ENCODE measurements around the gene RIMKLA. TPM values are rescaled to one million over a fixed set of nuclear protein-coding genes. Genes with fewer than 3 reads are reported as not detected.
A peak's percentile ranks its signal among the peaks of the same experiment; 100 is the strongest.

The RIMKLA gene, protein sequence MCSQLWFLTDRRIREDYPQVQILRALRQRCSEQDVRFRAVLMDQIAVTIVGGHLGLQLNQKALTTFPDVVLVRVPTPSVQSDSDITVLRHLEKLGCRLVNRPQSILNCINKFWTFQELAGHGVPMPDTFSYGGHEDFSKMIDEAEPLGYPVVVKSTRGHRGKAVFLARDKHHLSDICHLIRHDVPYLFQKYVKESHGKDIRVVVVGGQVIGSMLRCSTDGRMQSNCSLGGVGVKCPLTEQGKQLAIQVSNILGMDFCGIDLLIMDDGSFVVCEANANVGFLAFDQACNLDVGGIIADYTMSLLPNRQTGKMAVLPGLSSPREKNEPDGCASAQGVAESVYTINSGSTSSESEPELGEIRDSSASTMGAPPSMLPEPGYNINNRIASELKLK
- total RNA-seq (1 to 10 TPM; 3.5 to 6.5 (median 5.3) TPM), polyA plus RNA-seq (3.2 TPM)
- long read RNA-seq, donor 1, full-length matches to known transcripts: 11 of 16 reads
- long read RNA-seq, donor 1, partial matches to known transcripts: 0 of 16 reads
- long read RNA-seq, donor 1, other reads (novel, unspliced or antisense): 5 of 16 reads
- long read RNA-seq, donor 2, full-length matches to known transcripts: 9 of 12 reads
- long read RNA-seq, donor 2, partial matches to known transcripts: 0 of 12 reads
- long read RNA-seq, donor 2, other reads (novel, unspliced or antisense): 3 of 12 reads
- long read RNA-seq, donor 3, full-length matches to known transcripts: 10 of 14 reads
- long read RNA-seq, donor 3, partial matches to known transcripts: 0 of 14 reads
- long read RNA-seq, donor 3, other reads (novel, unspliced or antisense): 4 of 14 reads
- long read RNA-seq, donor 4, full-length matches to known transcripts: 10 of 16 reads
- long read RNA-seq, donor 4, partial matches to known transcripts: 1 of 16 reads
- long read RNA-seq, donor 4, other reads (novel, unspliced or antisense): 5 of 16 reads

DNA sequence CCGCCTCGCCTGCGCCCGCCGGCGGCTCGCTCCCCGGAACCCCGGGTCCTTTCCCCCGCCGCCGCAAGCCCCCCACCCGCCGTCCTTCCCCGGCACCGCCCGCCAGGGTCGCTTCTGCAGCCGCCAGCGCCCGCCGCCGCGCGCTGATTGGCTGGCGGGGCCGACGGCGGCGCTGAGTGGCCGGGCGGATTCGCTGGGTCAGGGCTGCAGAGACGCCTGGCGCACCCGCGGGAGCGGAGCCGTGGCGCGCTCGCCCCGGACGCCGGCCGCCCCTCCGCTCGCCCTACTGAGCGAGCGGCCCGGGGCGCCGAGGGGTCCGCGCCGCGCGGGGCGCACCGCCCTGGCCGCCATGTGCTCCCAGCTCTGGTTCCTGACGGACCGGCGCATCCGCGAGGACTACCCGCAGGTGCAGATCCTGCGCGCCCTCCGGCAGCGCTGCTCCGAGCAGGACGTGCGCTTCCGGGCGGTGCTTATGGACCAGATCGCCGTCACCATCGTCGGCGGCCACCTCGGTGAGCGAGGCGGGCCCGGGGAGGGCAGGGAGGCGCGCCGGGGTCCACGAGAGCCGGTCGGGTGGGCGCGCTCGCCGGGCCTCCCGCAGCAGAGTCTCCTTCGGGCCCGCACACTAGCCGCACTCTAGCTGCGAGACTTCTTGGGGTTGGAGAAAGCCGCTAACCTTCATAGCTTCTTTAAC, at the start of gene RIMKLA:
TSS of gene RIMKLA (plus strand) at position 207 of the 694 bp plus-strand sequence. CDS start at position 350, 143 bp downstream.
- DNase-seq (peak; percentile 59 to 82 (median 80)), ATAC-seq (peak; percentile 95)
- intact Hi-C loops (cut with DNase I): no loop called here

DNA sequence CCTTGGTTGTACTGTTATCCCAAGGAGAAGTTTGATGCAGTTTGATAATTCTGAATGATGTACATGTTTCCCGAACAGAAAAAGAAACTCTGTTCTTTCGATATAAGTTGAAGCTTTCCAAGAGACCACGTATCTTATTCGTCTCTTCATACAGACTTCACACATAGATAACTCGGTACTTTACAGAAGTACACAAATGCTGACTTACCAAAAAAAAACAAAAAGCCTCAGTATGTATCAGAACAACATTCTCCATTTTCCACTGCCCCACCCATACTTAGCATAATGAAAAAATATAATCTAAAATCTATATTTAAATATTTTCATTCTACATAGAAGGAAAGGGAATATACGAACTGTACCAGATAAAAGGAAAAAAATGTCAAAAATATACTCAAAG, 47.7 kb upstream of the RIMKLA start:
- Histone ChIP-seq H3K4me3 (ENCODE audit: low read length) (no peak overlapping the region), H3K27ac (ENCODE audit: low read length) (no peak overlapping the region), H3K4me1 (ENCODE audit: control insufficient read depth, insufficient read depth, low read length) (peaks cover 2% of the 10 kb centered on the region), H3K9me3 (ENCODE audit: control insufficient read depth, low read length) (no peaks in the 10 kb centered on the region), H3K27me3 (ENCODE audit: control insufficient read depth, insufficient read depth) (no peaks in the 10 kb centered on the region)
- intact Hi-C loops (cut with DNase I): loop anchor here in 2 of 4 donors (10.0 kb wide), 1 partner anchor 158 kb away; no protein-coding TSS in a partner anchor
- ATAC-seq (no peak), DNase-seq (no peak)
- 44% methylated on average over 6 of the region's 6 CpGs for WGBS

More for the DNA sequence above, at the start of gene RIMKLA:
- H3K27ac ChIP-seq (ENCODE audit: low read length): peak within 1 kb of the TSS; percentile 1
- no peaks in the 10 kb centered on the region for H3K27me3 ChIP-seq (ENCODE audit: control insufficient read depth, insufficient read depth)
- no peaks in the 10 kb centered on the region for H3K9me3 ChIP-seq (ENCODE audit: control insufficient read depth, low read length)
- peaks cover 3% of the 10 kb centered on the region for H3K4me1 ChIP-seq (ENCODE audit: control insufficient read depth, insufficient read depth, low read length)
- H3K4me3 ChIP-seq (ENCODE audit: low read length): peak within 1 kb of the TSS; percentile 75
- WGBS: under 1% methylated on average over 101 of the region's 101 CpGs

DNA sequence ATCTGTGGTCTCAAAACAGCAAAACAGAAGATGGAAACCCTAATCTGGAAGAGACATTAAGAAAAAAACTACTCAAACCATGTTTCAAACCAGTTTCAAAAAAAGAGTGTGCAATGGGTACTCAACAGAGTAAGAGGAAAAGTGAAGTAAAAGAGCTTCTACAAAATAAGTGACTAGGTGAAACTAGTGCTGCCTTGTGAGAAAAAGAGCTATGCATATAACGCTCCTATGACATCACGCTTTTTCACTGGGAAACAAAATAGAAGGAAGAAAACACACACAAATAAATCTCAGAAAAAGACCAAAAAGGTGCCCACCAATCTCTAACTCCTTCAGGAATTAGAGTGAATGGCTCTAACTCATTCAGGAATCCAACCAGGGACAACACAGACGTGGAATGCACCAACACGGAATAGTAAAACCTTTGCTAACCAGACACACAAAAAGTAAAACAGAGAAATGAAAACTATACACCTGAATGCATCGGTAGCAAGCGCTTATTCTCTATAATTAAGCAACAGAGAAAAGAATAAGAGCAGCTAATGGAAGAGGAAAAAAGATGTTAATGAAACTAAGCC, 46.8 kb upstream of the RIMKLA start:
- no peaks in the 10 kb centered on the region for H3K9me3 ChIP-seq (ENCODE audit: control insufficient read depth, low read length)
- intact Hi-C loops (cut with DNase I): loop anchor here in 2 of 4 donors (10.0 kb wide), 1 partner anchor 159 kb away; no protein-coding TSS in a partner anchor
- no peak for DNase-seq
- no peaks in the 10 kb centered on the region for H3K27me3 ChIP-seq (ENCODE audit: control insufficient read depth, insufficient read depth)
- H3K27ac ChIP-seq (ENCODE audit: low read length): peak overlapping the region; percentile 34
- 4% methylated on average over 6 of the region's 6 CpGs for WGBS
- no peak for ATAC-seq
- H3K4me1 ChIP-seq (ENCODE audit: control insufficient read depth, insufficient read depth, low read length): peaks cover 2% of the 10 kb centered on the region
- H3K4me3 ChIP-seq (ENCODE audit: low read length): peak overlapping the region; percentile 87

DNA sequence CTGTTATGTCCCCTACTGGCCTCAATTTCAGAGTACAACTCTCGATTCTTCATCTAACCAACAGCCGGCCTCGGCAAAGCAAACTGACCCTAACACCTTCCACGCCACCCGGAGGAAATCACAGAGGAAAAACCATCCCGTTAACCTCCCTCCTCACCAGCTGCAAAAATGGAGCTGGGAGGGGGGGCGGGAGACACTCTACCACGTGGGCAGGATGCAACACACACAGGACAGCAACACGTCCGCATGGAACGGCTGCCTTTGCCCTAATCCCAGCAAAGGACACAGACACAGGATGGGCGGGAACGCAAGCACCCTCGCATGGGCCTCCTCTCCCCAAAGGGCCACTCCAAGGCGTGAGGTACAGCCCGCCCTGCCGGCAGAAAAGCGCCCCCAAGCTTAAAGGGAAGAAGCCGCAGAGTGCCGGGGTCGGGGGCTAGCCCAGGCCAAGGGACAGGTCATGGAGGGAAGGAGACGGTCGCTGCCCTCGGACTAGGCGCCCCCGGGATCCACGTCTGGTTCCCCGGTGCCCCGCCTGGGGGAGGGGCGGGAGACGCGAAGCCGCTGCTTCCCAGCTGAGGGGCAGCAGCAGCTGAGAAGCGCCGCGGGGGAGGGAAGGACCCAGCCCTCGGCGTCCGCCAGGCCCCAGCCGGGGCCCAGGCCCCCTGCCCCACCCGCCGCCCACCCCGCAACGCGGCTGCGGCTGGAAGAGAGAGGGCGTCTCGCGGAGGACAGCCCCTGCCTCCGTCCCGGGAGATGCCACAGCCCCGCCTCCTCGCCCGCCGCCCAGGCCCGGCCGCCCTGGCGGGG, 46.1 kb upstream of the RIMKLA start:
- Histone ChIP-seq H3K4me3 (ENCODE audit: low read length) (peak overlapping the region; percentile 87), H3K27ac (ENCODE audit: low read length) (peak overlapping the region; percentile 80), H3K9me3 (ENCODE audit: control insufficient read depth, low read length) (no peaks in the 10 kb centered on the region), H3K4me1 (ENCODE audit: control insufficient read depth, insufficient read depth, low read length) (peaks cover 2% of the 10 kb centered on the region), H3K27me3 (ENCODE audit: control insufficient read depth, insufficient read depth) (no peaks in the 10 kb centered on the region)
- under 1% methylated on average over 58 of the region's 58 CpGs for WGBS
- intact Hi-C loops (cut with DNase I): loop anchor here in 2 of 4 donors (10.0 kb wide), 1 partner anchor 160 kb away; no protein-coding TSS in a partner anchor
- ATAC-seq: peak; percentile 81 to 83
- peak; percentile 59 to 79 (median 74) for DNase-seq

DNA sequence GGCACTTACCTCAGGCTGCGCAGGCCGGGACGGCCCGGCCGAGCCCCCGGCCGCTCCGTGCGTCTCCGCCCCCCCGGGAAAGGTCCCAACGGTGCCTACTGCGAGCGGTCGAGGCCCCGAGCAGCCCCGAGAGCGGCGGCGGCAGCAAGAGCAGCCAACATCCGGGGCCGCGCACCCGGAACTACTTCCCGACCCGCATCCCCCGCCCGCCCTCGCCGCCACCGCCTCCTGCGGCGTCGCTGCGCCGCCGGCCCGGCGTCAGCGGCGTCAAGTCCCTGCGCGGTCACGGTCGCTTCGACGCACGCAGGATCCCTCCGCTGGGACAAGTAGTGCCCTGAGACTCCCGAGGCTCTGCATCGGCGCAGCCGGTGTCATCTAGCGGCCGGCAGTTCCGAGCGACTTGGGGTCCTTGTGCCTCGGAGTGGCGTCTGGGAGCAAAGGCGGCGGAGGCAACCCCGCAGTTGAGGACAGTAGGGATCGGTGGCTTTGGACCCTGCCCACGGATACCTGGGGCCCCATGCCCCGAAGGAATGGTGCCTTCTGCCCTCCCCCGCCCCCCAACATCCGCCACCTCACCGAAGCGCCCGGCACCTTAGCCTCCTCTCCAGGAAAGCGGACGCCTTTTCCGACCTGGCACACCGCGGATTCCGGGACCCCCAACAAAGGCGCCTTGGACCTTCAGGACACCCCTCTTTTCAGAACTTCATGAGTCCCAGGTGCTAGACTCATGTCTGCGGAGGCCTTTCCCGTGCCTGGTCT, 45.4 kb upstream of the RIMKLA start, which contains the start of gene FOXJ3:
TSS of gene FOXJ3 (minus strand) at position 186 of the 759 bp plus-strand sequence. CDS start 24,142 bp downstream, outside the sequence.
- intact Hi-C loops (cut with DNase I): loop anchor here in 2 of 4 donors (10.0 kb wide), 1 partner anchor 160 kb away; no protein-coding TSS in a partner anchor
- Histone ChIP-seq H3K27ac (ENCODE audit: low read length) (peak within 1 kb of the TSS; percentile 80), H3K4me1 (ENCODE audit: control insufficient read depth, insufficient read depth, low read length) (peaks cover 2% of the 10 kb centered on the region), H3K9me3 (ENCODE audit: control insufficient read depth, low read length) (no peaks in the 10 kb centered on the region), H3K27me3 (ENCODE audit: control insufficient read depth, insufficient read depth) (no peaks in the 10 kb centered on the region), H3K4me3 (ENCODE audit: low read length) (peak within 1 kb of the TSS; percentile 87)
- under 1% methylated on average over 79 of the region's 79 CpGs for WGBS
- peak; percentile 94 to 97 (median 97) for DNase-seq
- ATAC-seq: peak; percentile 96

DNA sequence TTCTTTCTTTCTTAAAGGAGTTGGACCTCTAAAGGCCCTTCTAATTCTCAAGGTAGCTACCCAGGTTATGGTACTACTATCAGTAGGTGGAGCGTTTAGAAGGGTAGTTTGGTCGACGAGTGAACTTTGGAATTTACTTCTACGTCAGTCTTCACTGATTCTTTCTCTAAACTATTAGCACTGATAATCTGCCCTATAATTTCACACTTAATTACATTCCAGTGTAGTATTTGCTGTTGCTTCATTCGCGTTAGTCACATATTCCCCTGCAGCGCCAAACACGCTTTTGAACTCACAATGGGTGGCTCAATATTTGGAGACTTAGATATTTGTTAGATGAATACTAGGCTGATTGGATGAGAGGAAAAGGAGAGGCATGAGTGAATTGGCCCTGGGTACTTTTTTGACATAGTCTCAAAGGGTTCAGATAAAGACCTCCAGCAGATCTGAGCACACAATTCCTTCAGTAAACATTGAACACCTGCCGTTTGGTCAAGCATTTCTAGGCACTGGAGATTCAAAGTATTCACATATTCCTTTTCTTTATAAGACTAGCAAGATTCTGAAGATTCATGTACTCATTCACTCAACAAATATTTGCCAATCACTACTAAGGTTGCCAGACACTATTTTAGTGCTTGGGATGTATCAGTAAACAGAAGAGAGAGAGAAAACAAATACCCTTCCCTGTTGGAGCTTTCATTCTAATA, 44.6 kb upstream of the RIMKLA start:
- H3K4me3 ChIP-seq (ENCODE audit: low read length): peak overlapping the region; percentile 87
- intact Hi-C loops (cut with DNase I): loop anchor here in 2 of 4 donors (10.0 kb wide), 1 partner anchor 161 kb away; no protein-coding TSS in a partner anchor
- DNase-seq (peak in 1 of 3 donors; percentile 22), ATAC-seq (peak in 1 of 2 donors; percentile 11)
- peak overlapping the region; percentile 55 for H3K27ac ChIP-seq (ENCODE audit: low read length)
- H3K4me1 ChIP-seq (ENCODE audit: control insufficient read depth, insufficient read depth, low read length): peaks cover 2% of the 10 kb centered on the region
- H3K9me3 ChIP-seq (ENCODE audit: control insufficient read depth, low read length): no peaks in the 10 kb centered on the region
- no peaks in the 10 kb centered on the region for H3K27me3 ChIP-seq (ENCODE audit: control insufficient read depth, insufficient read depth)
- WGBS: 12% methylated on average over 9 of the region's 9 CpGs

DNA sequence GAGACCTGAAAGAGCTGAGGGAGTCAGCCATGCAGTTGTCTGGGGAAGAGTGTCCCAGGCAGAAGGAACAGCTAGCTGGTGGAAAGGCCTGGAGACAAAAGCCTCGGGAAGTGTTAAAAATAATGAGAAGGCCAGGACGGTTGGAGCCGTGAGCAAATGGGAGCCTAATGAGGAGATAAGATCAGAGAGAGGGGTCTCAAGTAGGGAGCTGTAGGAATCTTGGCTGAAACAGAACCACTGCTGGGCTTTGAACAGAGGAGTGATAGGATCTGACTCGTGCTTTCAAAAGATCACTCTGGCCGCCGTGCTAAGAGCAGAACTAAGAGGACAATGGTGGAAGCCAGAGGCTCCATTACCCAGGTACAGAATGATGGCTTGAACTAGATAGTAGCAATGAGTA, 43.6 kb upstream of the RIMKLA start:
- 53% methylated on average over 6 of the region's 6 CpGs for WGBS
- intact Hi-C loops (cut with DNase I): loop anchor here in 2 of 4 donors (10.0 kb wide), 1 partner anchor 162 kb away; no protein-coding TSS in a partner anchor
- Histone ChIP-seq H3K27ac (ENCODE audit: low read length) (no peak overlapping the region), H3K27me3 (ENCODE audit: control insufficient read depth, insufficient read depth) (no peaks in the 10 kb centered on the region), H3K4me3 (ENCODE audit: low read length) (no peak overlapping the region), H3K4me1 (ENCODE audit: control insufficient read depth, insufficient read depth, low read length) (peaks cover 2% of the 10 kb centered on the region), H3K9me3 (ENCODE audit: control insufficient read depth, low read length) (no peaks in the 10 kb centered on the region)
- DNase-seq: no peak
- no peak for ATAC-seq

DNA sequence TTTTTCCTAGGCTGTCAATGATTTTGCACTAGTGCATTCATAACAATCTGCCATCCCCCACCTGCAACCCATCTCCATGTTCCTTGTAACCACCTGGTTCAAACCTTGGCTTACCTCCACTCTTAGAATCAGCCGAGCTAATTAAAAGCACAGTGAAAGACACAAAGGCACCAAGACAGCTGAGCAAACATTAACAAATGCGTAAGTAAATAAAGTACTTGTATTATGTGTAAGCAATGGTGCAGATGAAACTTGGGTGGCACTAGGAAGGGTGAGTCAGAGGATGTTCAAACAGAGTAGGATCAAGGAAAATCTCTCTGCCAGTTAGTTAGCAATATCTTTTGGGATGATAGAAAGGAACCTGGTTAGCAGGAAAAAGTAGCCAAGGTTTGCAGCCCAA, 40.5 kb upstream of the RIMKLA start:
- Histone ChIP-seq H3K4me1 (ENCODE audit: control insufficient read depth, insufficient read depth, low read length) (peaks cover 2% of the 10 kb centered on the region), H3K27ac (ENCODE audit: low read length) (no peak overlapping the region), H3K4me3 (ENCODE audit: low read length) (no peak overlapping the region), H3K9me3 (ENCODE audit: control insufficient read depth, low read length) (no peaks in the 10 kb centered on the region), H3K27me3 (ENCODE audit: control insufficient read depth, insufficient read depth) (no peaks in the 10 kb centered on the region)
- no peak for DNase-seq
- no peak for ATAC-seq
- intact Hi-C loops (cut with DNase I): no loop called here
- WGBS: 75% methylated on average over 2 of the region's 2 CpGs

Data from right cardiac atrium (tissue), 5 donors.